OCI-LY3 (cell line): ENCODE results near the gene RRAD.

Source experiments
- CTCF ChIP-seq: fragments of 200-600, 300-600 bp; sonication (generic); IDR thresholded peaks from 2 replicates; pipeline ENCODE4 v1.5.1; 2014; ENCODE audit warnings: antibody characterized with exemption, low read length, low read depth
- EZH2phosphoT487 ChIP-seq: fragments of 200-600 bp; shearing (Covaris generic); IDR thresholded peaks from 2 replicates; pipeline ENCODE4 v1.6.1; 2018; ENCODE audit warnings: antibody characterized with exemption, mixed run types, low read depth

GRCh38 chr16:66939366-66939765 lies 14.0 kb upstream of the RRAD start:
- TF ChIP-seq CTCF (no peak), EZH2phosphoT487 (no peak)
